Stromal cell of bone marrow (primary cell): ENCODE data around the gene TARS2.

ENCODE experiments used
- DNase-seq: peaks from one replicate; pipeline ENCODE4 v3.0.0-alpha.2; 2012; ENCODE audit warnings: low read depth

Gene TARS2

DNA sequence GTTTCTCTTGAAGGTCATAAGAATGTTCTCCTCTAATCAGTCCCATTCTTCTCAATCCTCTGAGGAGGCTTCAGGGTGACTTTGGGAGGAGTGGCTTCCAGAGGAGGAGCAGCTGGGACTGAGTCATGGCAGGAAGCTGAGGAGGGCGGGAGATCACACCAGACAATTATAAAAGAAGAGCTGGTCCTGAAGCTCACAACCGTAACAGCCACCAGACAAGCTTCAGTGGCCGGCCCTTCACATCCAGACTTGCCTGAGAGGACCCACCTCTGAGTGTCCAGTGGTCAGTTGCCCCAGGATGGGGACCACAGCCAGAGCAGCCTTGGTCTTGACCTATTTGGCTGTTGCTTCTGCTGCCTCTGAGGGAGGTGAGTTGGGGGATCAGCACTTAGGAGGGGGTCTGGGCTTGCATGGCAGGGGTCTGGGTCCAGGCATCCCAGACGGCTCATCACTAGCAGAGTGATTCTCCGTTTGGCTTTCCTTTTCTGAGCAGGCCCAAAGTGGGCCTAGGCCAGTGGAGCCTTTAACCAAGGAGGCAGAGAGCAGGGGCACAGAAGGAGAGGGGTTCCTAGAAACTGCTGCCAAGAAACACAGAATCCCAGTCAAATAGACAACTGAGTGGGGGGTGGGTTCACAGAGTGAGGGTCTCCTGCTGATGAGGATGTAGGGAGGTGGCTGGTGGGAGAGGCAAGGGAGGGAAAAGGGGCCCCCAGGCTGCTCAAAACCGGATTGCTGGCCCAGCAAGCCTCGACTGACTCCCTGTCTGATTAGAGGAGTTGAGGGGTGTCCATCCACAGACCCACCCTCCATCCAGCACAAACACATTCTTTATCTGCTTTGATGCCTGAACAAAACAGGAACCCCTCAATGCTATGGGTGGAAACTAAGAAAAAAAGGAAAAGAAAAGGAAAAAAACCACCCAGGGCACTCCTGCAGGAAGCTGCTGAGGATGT is 21.0 kb downstream of the TARS2 start, which contains the start of gene ECM1:
Gene ECM1, plus strand, starts transcription at position 198 of the 953 bp plus-strand sequence. Its CDS starts 101 bp downstream, at position 299.
- peak; percentile 61 for DNase-seq

DNA sequence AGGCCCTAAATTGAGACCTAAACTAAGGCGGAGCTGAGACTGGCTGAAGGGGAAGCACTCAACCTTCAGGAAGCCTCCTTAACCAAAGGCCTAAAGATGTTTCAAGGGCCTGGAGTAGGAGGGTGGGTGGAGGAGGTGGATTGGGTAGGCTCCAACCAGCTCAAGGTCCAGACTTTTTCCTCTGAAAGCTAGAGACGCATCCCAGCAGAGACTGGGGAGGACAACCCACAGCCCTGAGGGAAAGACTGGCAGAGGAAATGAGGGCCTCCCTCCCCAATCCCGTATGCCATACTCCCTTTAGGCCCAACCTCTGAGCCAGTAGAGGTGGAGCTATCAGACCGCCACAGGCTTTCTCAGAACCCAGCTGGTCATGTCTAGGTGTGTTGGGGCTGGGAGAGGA is 21.8 kb downstream of the TARS2 start:
- DNase-seq: no peak

DNA sequence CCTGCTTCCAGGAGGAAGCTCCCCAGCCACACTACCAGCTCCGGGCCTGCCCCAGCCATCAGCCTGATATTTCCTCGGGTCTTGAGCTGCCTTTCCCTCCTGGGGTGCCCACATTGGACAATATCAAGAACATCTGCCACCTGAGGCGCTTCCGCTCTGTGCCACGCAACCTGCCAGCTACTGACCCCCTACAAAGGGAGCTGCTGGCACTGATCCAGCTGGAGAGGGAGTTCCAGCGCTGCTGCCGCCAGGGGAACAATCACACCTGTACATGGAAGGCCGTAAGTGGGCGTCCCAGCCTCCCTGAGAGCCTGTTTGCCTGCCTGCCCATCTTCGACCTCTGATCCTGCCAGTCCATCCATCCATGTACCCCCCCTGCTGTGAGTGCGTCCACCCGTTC is 24.3 kb downstream of the TARS2 start:
- DNase-seq: no peak

DNA sequence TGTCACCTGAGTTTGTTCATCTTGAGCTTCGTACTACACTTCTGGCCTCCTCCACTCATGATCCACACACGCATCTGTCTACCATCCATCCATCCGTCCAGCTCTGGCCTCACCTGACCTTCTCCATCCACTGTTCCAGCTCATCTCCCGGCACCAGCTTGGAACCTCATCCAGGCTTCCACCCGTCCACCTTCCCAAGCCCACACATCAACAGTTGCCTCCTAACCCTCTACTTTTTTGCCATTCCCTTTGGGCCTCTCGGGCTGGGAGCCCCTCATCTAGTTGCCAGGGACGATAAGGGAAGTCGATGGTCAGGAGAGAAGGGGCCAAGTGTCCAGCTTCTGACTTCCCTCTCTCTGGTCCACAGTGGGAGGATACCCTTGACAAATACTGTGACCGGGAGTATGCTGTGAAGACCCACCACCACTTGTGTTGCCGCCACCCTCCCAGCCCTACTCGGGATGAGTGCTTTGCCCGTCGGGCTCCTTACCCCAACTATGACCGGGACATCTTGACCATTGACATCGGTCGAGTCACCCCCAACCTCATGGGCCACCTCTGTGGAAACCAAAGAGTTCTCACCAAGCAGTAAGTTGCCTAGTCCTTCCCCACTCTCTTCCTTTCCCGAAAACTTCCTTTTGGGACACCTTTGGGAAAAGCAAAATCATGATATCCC is 24.9 kb downstream of the TARS2 start:
- DNase-seq: no peak

DNA sequence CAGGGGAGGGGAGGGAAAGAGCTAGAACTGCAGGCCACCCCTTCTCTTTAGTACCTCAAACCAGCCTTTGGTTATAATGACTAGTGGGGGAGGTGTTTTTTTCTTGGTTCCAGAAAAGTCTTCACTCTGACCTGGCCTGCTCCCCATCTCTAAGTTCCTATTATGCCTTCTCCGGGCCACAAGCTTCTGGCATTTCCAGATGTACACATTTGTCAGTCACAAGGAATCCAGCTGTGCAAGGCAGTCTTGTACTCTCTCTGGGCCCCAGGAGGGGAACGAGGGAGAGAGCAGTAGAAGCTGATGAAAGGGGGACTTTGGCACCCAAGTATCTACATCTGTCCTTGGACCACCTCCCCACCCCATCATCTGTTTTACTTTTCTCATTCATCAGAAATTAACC is 25.6 kb downstream of the TARS2 start:
- DNase-seq: no peak

DNA sequence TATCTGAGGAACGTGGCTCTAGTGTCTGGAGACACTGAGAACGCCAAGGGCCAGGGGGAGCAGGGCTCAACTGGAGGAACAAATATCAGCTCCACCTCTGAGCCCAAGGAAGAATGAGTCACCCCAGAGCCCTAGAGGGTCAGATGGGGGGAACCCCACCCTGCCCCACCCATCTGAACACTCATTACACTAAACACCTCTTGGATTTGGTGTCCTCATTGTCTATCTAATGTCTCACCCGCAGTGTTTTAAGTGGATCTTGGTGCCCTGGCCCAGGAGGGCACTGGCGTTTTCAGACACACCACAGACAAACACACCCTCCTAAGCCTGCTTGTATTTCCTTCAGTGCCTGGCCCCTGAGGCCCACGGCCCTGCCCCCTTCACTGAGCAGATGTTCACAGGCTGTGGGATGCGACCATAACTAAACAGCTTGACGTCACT is 26.2 kb downstream of the TARS2 start:
- no peak for DNase-seq

DNA sequence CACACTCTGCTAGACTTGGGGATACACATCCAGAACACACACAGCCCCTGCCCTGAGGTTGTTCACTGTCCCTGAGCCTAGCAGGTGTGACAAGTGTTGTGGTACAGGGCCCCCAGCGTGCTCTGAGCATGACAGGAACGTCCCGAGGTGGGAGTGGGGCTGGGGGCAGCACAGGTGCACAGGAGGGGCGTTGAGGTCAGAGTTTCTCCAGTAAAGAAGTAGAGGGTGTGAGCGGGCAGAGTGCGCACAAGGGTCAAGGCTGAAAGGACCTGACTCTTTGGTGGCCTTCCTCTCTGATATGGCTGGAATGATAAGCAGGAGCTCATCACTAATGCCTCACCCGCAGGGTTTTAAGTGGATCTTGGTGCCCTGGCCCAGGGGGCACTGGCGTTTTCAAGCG is 27.0 kb downstream of the TARS2 start:
- DNase-seq: no peak

- no peak for DNase-seq
Measured at GRCh38 chr1:150514913-150515327, 27.7 kb downstream of the TARS2 start.

DNA sequence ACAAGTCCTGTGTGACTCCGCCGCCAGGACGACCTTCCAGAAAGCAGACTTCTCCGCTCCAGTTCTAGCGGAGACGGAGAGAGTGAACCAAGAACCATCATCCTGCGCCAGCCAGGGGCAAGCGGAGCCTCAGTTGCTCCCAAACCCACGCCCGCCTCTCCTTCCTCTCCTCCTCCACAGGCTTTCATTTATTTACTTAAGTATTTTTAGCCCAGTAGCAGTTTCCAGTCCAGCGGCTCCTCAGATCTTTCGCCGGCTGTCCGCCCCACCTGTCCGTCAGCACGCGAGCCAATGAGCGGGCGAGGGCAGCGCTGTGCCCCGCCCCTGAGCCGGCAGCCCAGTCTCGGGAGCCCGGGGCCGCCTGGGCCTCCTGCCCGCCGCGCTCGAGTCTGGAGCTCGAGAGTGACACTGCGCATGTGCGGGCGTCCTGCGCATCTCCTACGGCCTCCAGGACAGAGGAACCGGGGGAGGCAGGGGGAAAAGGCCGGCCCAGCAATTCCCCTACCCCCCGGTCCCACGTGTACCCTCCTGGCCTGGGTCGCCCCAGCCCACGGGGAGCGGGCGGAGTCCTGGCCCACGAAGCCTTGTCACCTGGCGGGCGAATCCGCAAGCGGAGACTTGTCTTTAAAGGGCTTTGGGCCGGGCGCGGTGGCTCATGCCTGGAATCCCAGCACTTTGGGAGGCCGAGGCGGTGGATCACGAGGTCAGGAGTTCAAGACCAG is 28.3 kb downstream of the TARS2 start, which contains the start of gene FALEC:
Gene FALEC, plus strand, starts transcription at position 425 of the 722 bp plus-strand sequence.
- peak; percentile 95 for DNase-seq

GRCh38 chr1:150516050-150516591 is 28.9 kb downstream of the TARS2 start:
- DNase-seq: no peak

DNA sequence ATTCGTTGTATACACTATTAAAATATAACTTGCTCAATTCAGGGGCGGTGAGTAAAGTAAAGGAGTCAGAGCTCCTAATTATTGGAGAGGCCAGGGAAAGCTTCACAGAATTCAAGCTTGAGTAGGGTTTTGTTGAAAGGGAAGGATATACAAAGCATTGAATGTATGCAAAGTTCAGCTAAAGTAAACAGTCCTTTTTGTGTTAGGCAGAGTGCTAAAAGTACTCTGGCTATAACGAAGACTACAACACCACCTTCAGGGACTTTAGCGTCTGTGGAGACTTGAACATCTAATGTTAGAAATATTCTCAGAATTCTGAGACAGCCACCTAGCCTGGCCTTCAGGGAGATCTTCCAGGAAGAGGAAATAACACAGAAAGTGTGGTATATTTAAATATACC is 29.4 kb downstream of the TARS2 start:
- no peak for DNase-seq

DNA sequence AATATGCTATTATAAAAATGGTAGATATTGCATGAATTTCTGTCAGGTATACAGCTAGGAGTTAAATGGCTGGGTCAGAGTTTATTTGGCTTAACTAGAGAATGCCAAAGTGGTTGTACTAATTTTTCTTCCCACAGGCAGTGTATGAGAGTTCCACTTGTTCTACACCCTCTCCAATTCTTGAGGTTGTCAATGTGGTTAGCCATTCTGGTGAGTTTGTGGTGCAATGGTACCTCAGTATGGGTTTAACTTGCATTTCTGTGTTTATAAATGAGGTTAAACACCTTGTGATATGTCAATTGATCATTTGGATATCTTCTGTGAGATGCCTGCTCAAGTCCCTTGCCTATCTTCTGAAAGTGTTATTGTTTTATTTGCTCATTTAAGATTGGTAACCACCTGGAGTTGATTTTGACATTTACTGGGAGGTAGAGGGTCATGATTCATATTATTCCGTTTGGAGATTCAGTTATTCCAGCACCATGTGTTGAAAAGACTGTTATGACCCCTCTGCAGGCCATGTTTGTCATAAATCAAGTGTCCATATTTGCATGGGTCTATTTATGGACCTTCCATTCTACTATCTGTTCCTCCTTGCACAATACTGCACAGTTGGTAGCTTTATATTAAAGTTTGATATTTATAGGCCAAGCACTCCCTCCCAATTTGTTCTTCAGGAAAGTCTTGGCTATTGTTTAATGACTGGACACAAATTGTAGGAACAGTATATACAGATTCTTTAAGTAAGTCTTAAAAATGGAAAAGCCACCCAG is 34.2 kb downstream of the TARS2 start:
- no peak for DNase-seq

DNA sequence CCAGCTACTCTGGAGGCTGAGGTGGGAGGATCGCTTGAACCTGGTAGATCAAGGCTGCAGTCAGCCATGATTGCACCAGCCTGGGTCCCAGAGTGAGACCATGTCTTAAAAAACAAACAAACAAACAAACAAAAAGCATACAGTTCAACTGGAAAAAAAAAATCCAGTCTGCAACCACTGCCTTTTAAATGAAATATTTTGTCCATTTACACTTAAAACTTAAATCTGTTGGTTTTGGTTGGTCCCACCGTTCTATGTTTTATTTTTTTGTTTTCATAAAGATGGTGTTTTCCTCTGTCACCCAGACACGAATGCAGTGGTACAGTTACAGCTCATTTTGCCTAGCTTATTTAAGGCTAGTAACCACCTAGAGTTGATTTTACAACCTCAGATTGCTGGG is 38.1 kb downstream of the TARS2 start:
- no peak for DNase-seq

- DNase-seq: peak; percentile 68
Measured at GRCh38 chr1:150528196-150528595, 41.0 kb downstream of the TARS2 start.

- DNase-seq: peak; percentile 69
Measured at GRCh38 chr1:150529017-150529416, 41.8 kb downstream of the TARS2 start.

DNA sequence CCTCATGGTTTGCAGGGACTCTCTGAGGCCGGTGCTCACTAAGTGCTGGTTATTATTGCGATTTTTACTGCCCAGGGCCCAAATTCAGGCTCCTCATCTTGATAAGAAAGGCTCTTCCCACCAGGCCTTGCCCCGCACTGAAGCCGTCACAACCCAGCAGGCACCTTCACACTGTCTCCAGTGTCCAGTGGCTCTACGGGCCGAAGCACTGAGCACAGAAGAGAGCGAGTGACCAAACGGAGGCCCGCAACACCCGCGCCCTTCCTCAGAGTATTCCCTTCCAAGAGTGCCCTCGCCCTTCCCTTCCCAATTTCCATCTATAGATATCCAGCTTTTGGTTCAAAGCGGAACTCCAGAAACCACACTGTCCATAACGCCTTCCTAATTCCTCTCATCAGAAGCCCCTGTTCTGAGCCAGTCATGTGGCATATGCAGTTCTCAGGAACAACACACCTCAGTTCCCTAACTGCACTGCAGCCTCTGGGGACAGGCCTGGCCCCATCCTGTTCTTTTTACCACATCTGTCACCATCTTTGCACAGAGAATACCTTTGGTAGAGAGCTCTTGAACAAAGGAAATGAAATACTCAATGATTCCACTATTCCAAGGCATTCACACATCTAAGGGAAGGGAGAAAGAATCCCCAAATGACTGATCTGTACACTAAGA is 43.4 kb downstream of the TARS2 start:
- DNase-seq: no peak

DNA sequence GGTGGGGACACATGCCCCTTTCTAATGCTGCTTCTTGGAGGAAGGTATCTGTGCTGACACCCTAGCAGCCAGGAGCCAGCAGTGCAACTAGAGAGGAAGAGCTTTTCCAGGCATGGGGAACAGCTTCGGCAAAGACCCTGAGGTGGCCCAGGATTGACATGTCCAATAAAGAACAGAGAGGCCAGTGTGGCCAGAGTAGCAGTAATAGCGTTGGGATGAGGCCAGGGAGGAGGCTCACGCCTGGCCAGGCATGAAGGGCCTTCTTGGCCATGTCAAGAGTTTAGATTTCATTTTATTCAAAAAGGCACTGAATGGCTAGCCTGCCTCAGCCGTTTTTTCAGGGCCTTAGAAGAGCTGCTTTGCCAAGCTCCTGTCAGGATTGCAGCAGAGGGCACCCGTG is 45.6 kb downstream of the TARS2 start:
- DNase-seq: no peak

- DNase-seq: no peak
Measured at GRCh38 chr1:150534002-150534401, 46.8 kb downstream of the TARS2 start.

DNA sequence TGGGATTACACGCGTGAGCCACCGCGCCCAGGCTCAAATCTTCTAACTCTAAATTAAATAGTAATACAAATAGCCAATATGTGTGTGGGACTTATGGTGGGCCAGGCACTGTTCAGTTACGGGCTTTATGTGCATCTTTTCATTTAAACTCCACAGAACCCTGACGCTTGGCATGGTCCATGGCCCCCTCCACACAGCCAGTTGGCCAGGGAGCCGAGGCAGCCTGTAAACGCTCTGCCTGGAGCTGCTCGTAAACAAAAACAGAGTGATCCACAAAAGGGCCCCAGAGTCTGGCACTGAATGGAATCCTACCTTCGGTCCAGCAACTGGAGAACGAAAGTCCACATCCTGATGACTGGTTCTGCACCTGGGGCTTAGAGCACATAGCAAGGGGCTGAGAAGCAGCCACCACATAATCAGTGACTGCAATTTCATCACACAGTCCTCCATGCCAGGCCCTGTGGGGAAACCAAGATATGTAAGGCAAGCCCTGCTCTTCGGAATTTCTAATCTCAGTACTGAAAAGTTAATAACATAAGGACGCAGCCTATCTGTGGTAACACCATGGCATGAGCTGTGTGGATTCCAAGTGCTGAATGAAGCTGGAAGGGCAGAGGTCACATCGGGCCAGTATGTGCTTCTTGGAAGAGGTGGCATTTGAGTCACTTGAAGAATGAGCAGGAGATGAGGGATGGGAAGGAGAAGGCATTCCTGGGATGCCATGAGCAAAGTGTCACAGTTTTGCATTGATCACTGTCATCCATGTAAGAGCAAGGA is 48.5 kb downstream of the TARS2 start:
- no peak for DNase-seq
